Retina (tissue), 1 donor: ENCODE results near the gene ACSF2.
"Not testable (repeated sequence)": the region's sequence is repeated elsewhere in the genome, so short reads cannot be mapped to it uniquely, and the experiment has no call there.

Source experiments
- DNase-seq: peaks from one replicate; pipeline ENCODE4 v3.0.0-alpha.2; 2016

ACSF2 gene

DNA sequence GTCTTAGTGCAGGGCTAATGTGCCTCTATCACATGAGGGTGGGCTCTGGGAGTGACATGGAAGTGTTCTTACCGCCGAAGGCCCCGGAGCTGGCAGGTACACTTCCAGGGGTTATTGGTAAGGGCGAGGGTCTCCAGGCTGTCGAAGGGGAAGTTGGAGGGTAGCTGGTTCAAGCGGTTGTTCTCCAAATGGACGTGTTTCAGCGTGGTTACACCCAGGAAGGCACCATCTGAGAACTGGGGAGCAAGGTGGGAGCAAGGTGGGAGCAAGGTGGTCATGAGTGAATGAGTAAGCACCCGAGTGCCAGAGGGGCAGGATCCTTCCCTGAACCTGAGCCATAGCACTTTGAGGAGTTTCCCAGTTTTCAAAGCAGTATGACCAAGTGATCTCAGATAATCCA is 39.6 kb downstream of the ACSF2 start:
- DNase-seq, result no peak

DNA sequence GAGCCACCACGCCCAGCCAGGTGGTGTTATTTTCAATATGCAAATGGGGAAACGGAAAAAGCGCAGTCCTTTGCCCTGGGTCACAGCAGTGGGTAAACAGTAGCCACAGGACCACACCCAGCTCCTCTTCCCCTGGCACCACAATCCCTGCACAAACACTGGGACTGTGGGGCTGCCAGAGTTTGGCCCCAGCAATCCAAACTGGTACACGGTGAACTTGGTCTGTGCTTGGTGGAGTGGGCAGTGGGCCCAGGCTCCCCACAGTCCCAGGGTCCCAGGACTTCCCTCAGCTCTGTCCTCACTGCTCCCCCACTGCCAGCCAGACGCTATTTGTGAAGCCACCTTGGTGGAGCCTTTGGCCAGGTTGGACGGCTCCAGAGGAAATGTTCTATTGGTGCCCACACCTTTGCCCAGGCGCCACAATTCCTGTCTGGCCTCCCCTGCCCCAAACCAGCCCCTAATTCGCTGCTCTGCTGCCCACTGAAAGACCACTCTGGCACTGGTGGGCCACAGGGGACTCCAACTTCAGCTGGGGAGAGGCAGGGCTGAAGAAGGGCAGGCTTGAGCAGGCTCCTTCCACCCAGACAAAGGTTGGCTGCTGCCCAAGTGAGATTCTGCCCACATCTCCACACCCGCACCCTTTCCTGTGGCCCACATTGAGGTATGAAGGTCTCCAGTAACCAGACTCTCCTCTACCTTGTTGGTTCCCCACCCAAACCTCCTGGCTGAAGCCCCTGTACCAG is 40.5 kb downstream of the ACSF2 start:
- no peak for DNase-seq

DNA sequence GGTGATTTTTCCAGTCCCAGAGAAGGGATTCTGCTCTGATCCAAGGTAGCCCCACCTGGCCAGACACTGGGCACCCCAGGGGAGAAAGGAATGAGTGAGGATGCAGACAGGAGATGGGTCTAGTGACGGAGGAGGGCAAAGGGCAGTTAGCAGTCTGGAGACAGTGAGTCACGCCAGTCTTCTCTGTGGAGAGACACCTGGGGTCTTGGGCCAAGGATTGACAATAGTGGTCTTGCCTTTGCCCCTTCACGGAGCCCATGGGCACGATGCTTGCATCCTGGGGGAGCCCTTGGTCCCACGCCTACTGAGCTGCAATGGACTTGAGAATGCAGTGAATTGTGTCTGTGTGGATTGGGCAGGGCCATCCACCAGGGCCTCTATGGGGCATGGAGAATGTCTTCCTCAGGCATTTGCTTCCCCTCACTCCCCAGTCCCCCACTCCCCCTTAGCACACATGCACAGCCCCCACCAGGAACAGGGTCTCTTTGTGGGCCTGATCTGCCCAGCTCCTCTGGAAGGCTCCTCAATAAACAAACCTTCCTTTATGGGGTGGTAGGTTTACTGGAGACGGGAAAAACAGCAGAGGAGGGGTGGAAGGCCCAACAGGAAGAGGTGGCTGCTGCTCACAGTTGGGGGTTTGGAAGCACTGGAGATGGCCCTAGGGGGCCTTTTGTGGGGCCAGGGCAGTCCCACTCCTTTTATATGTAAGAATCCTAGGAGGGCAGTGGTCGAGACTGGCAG is 41.3 kb downstream of the ACSF2 start:
- DNase-seq, result no peak

DNA sequence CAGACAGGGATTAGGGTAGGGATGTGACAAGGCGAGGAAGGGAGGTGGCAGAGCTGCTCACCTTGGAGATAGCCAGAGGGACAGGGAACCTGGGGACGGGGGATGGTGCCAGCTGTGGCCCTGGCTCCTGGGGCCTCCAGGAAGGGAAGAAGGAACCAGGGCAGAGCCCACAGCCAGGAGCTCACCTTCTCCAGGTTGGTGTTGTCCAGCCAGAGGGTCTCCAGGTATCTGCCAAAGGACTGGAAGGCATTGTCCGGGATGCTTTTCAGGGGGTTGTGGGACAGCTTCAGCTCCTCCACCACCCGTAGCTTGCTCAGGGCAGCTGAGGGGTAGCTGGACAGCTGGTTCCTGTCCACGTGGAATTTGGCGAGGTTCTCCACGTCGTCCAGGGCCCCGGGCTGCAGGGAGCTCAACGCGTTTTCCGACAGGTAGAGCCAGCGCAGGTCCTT is 41.9 kb downstream of the ACSF2 start:
- DNase-seq, result no peak

DNA sequence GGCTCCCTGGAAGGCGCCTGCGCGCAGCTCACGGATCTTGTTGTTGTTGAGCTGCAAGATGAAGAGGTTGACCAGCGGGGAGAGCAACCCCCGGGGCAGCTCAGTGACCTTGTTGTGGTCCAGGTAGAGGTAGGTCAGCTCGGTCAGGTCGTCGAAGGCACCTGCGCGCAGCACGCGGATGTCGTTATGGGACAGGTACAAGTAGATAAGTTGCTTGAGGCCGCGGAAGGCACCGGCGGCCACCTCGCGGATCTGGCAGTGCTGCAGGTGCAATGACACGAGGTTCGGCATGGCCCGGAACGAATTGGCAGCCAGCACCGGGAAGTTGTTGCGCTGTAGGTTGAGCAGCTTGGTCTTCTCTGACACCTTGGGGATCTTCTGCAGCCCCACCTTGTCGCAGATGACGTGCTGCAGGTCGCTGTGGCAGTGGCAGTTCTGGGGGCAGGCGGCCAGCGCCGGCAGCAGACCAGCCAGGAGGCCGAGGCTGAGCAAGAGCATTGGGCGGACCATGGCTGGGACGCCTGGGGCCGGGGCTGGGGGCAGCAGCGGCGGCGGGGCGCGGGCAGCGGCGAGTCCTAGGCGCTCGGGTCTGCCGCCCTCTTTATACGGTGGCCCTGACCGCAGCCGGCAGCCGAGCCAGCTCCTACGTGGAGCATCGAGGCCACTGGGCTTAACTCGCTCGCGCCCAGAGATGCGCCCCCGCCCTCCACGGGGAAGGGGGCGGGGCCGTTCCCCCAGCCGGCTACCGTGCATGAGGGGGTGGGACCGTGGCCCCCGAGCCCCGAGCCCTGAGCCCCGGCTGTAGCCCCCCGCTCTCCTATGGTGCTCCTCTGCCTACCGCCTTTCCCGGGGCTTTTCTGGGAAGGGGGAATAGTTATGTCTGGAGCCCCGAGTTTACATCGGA is 42.5 kb downstream of the ACSF2 start, which contains the start of gene CHAD:
Gene CHAD (minus strand): TSS at position 577 of the 904 bp plus-strand sequence. CDS start 67 bp downstream, at position 510.
- DNase-seq, result peak; percentile 54

DNA sequence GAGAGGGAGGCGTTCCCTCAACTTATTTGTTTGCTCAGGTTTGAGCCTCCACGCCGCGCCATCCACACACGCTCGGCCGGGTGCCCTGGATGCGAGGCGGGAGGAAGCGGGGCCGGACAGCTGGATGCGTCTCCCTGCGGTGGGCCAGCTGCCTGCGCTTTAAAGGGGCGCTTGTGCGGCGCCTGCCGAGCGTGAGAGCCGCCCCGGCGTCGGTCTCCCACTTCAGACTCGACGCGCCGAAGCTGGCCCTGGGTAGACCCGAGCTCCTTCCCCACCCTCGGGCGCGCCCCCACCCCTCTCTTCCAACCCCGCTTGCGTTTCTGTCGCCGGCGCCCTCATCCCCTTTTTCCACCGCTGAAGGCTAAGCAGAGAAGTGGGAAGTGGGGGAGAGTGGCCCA is 43.2 kb downstream of the ACSF2 start:
- no peak for DNase-seq

DNA sequence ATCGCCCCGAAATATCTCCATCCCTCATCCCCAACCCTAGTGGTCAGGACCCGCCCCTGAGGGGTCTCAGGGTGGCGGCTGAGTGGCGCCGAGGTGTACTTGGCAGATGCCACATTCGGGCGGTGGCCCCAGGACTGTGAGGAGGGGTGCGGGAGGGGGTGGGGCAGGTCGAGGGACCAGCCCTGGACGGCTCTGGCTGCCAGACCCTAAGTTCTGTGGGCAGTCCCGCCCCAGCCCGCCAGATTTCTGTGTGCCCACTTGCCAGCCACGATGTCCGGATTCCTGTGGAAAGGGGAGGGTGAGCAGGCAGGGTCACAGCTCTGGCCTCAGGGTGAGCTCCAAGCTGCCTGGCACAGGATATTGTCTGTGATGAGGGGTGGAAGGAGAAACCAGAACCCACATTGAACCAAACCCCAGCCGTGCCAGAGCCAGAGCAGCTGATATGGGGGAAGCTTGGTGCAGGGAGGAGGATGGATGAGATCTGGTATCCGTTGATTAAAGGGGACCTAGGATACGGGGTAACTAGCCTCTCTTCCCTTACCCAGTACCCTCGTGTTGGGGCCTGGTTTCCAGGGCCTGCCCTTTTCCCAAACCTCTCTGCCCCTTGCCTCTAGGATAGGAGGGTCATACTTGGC is 43.8 kb downstream of the ACSF2 start:
- no peak for DNase-seq

DNA sequence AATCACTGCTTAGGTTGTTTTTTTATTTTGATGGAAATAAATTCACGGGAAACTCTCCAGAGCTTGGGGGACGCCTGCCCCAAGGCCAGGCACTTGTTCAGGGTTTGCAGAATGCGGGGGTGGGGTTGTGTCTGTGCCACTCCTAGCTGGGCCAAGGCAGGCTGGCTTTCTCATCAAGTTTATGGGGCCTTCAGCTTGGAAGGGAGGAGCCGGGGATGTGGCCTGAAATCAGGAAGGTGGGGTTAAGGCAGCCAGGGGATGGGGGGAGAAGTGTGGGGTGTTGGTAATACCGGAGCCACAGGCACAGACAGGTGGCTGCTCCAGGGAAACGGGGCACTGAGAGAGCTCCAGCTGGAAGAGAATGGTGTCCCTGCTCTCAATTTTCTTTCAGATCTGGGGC is 44.4 kb downstream of the ACSF2 start:
- DNase-seq, result no peak

DNA sequence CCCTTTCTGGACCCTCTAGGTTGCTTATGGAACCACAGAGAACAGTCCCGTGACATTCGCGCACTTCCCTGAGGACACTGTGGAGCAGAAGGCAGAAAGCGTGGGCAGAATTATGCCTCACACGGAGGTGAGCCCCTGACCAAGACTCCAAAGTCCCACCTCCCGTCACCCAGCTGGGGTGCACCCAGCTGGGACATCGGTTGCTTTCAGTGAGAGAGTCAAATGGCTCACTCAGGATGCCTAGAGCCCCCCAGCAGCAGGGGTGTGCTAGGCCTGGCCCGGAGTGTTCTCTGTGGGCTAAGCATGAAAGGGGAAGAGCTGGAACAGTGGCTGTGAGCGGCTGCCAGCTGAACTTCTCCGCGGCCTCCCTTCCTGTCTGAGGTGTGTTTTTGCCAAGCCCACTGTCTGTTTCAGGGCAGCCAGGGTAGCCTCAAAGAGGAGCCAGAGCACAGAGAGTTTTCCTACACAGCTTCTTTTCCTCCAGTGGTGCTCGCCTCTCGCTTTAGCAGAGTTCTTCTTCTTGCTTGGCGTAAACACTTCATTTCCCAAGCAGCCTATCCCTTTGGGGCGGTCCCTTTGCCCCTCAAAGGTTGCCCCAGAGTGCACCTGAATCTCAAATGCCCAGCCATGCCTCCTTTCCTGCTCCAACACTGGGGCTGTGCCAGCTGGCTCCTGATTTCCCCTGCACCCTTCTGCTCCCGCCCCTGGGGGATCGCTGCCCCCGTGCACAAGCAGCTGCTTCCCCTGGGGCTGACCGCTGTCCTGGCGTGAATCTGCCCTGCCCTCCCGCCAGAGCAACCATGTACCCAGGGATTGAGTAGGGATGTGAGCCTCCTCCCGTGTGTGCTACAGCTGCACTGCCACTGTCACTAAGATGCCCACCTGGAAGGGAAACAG is 45.2 kb downstream of the ACSF2 start:
- DNase-seq, result no peak

DNA sequence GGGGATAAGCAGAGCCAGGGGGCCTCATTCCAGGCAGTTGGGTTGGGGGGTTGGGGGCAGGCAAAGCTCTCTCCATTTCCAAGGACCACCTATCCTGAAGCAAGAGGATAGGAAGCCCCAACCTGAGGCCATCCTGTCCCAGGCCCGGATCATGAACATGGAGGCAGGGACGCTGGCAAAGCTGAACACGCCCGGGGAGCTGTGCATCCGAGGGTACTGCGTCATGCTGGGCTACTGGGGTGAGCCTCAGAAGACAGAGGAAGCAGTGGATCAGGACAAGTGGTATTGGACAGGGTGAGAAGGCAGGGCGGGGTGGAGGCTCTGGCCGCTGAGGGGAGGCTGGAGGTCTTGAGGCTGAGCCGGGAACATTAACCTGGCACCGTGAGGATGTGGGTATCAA is 46.3 kb downstream of the ACSF2 start:
- DNase-seq, result no peak

DNA sequence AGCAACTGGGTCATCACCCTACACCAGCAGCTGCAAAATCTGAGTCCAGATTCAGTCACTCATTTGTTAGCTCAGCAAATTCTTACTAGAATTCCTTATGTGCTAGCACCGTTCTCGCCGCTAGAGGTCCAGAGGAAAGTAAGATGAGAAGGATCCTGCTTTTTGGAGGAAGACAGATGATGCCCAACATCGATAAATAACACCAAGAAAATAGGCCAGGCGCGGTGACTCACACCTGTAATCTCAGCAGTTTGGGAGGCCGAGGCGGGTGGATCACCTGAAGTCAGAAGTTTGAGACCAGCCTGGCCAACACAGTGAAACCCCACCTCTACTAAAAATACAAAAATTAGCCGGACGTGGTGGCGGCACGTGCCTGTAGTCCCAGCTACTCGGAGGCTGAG is 46.7 kb downstream of the ACSF2 start:
- DNase-seq, result not testable (repeated sequence)

DNA sequence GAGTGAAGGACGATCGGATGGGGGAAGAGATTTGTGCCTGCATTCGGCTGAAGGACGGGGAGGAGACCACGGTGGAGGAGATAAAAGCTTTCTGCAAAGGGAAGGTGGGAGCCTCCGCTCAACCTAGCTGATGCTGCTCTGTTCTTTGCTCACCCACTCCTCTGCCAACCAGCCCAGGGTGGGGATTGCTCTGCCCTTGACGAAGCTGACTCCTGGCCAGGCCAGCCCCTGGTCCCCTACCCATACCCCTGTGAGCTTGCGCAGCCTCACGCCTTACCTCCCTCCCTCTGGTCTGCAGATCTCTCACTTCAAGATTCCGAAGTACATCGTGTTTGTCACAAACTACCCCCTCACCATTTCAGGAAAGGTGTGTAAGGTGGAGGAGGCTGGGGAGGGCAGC is 47.9 kb downstream of the ACSF2 start:
- DNase-seq, result no peak

DNA sequence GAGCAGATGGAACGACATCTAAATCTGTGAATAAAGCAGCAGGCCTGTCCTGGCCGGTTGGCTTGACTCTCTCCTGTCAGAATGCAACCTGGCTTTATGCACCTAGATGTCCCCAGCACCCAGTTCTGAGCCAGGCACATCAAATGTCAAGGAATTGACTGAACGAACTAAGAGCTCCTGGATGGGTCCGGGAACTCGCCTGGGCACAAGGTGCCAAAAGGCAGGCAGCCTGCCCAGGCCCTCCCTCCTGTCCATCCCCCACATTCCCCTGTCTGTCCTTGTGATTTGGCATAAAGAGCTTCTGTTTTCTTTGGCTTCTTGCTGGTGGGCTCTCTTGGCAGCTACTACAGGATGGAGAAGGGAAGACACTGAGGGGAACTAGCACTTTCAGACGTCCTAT is 48.5 kb downstream of the ACSF2 start:
- DNase-seq, result no peak

DNA sequence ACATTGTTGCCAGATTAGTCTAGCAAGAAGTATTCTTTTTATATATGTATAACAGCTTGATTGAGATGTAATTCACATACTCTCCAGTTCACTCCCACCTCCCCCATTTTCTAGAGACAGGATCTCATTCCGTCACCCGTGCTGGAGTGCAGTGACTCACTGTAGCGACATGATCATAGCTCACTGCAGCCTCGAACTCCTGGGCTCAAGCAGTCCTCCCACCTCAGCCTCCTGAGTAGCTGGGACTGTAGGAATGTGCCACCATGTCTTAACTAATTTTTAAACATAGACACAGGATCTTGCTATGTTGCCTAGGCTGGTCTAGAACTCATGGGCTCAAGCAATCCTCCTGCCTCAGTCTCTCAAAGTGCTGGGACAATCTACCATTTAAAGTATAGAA is 49.3 kb downstream of the ACSF2 start:
- no peak for DNase-seq

DNA sequence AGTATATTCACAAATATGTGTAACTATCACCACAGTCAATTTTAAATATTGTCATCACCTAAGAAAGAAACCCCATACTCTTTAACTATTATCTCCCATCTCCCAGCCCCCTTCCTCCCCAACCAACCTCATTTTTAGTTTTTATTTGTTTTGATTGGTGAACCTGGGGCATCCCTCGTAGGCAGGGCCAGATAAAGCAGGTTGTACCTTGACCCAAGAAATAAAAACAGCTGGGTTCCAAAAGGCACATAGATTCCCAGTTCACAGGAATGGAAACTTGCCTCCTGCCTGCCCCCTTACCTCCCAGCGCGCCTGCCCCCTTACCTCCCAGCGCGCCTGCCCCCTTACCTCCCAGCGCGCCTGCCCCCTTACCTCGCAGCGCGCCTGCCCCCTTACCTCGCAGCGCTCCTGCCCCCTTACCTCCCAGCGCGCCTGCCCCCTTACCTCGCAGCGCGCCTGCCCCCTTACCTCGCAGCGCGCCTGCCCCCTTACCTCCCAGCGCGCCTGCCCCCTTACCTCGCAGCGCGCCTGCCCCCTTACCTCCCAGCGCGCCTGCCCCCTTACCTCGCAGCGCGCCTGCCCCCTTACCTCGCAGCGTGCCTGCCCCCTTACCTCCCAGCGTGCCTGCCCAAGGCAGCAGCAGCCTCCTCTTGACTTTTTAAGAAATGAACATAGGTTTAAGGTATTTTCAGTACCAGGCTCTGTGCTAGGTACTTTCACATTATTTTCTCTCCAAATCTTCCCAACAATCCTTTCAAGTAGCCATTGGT is 49.9 kb downstream of the ACSF2 start:
- not testable (repeated sequence) for DNase-seq

DNA sequence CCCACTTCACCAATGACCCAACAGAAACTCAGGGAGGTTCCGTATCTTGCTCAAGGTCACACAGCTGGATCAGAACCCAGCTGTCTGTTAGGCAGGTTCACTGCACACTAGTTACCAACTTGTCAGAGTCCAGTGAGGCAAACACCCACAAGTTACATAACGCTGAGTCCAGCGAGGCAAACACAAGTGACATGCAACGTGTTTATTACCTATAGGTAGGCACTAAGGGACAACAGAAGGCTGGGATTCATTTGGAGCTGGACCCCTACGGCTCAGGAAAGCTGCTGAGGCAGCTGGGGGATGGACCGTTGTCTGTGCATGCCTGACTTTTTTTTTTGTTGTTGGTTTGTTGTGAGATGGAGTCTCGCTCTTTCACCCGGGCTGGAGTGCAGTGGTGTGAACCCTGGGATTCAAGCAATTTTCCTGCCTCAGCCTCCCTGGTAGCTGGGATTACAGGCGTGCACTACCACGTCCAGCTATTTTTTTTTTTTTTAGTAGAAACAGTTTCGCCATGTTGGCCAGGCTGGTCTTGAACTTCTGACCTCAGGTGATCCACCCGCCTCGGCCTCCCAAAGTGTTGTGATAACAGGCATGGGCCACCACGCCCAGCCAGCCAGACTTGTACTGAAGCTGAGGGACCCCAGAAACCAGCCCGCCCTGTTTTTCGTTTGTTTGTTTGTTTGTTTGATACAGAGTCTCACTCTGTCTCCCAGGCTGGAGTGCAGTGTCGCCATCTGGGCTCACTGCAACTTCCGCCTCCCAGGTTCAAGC is 50.7 kb downstream of the ACSF2 start:
- no peak for DNase-seq

DNA sequence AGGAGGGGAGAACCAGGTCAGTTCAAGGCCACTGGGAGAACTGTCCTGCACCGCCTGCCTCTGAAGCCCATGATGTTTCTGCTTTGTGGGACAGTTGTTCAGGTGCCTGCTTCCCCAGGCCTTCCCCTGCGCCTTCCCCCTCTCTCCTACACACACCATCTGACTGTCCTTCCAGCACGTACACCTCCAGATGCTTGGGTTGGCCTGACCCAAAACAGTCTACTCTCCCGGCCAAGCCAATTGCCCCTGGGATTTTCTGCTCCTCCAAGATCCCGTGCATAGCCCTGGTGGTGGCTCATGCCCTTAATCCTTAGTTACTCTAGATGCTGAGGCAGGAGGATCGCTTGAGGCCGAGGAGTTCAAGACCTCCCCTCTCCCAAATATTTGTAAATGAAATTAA is 52.0 kb downstream of the ACSF2 start:
- DNase-seq, result no peak

DNA sequence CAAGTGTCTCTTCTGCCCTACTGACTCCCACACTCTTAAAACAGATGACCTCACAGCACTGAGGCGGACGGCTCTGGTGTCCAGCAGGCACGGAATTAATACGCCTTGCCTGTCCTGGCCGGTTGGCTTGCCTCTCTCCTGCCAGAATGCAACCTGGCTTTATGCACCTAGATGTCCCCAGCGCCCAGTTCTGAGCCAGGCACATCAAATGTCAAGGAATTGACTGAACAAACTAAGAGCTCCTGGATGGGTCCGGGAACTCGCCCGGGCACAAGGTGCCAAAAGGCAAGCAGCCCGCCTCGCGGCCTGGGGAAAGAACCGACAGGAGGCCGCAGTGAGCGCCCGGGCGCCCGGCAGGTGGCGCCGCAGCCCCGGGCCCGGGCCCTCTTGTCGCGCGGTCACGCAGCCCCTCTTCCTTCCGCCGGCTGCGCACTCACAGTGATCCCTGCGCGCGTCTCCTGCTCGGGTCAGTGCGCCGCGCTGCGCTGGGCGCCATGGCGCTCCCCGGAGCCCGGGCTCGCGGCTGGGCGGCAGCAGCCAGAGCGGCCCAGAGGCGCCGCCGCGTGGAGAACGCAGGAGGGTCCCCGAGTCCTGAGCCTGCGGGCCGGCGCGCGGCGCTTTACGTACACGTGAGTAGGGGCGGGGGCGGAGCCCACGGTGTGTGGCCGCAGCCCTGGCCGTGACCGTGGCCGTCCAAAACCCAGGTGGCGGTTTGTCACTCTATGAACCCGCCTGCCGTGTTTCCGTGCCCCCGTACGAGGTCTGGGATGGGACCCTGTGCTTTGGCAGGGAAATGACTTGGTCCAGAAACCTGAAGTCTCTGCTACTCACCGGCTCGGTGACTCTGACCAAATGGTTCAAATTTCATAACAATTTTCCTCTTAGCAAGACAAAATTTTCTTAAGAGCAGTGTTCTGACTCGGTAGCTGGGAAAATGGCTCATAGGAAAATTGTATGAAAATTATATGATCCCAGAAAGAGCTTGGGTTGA is 52.7 kb downstream of the ACSF2 start, which contains the start of gene RSAD1:
Gene RSAD1 (plus strand): TSS at position 470 of the 991 bp plus-strand sequence. CDS start 25 bp downstream, at position 495.
- DNase-seq, result peak; percentile 96
